Fibroblast of the aortic adventitia (primary cell): ENCODE results near the gene VPS18. TPM values are rescaled to one million over a fixed set of nuclear protein-coding genes. Genes with fewer than 3 reads are reported as not detected.

Experiments
- DNase-seq: peaks from one replicate; pipeline ENCODE4 v3.0.0-alpha.2; 2010; ENCODE audit warnings: low read depth
- H3K4me3 ChIP-seq: 2 replicates; pipeline ENCODE4 v1.5.1; 2011; ENCODE audit warnings: low read depth, mild to moderate bottlenecking, control low read depth, low read length, moderate library complexity
- CTCF ChIP-seq: IDR thresholded peaks from 2 replicates; pipeline ENCODE4 v1.5.1; 2011; ENCODE audit warnings: mild to moderate bottlenecking, low read length, control low read depth, inconsistent platforms; ENCODE audit not compliant: insufficient read depth
- total RNA-seq: library from RNA; depleted of rRNA; stranded (reverse); fragments of >200 nt; gene quantifications from 2 replicates; pipeline ENCODE4 v1.2.3, GENCODE V29; 2012; ENCODE audit warnings: low replicate concordance

Gene VPS18
- total RNA-seq, 1 donor: 32.2 TPM

- no peak overlapping the region for H3K4me3 ChIP-seq
- no peak for TF ChIP-seq CTCF
- no peak for DNase-seq
These were observed 24.6 kb downstream of the VPS18 start for GRCh38 chr15:40918799-40919392.

GRCh38 chr15:40921949-40922607 is 27.8 kb downstream of the VPS18 start:
- no peak for DNase-seq
- TF ChIP-seq CTCF: no peak
- H3K4me3 ChIP-seq: no peak overlapping the region

- no peak overlapping the region for H3K4me3 ChIP-seq
- DNase-seq: no peak
- TF ChIP-seq CTCF: no peak
These were observed 28.4 kb downstream of the VPS18 start for GRCh38 chr15:40922608-40923005.

- no peak overlapping the region for H3K4me3 ChIP-seq
- no peak for DNase-seq
- TF ChIP-seq CTCF: no peak
These were observed 29.3 kb downstream of the VPS18 start for GRCh38 chr15:40923551-40923950.

GRCh38 chr15:40925495-40925862 is 31.2 kb downstream of the VPS18 start:
- H3K4me3 ChIP-seq: no peak overlapping the region
- no peak for TF ChIP-seq CTCF
- DNase-seq: no peak

- TF ChIP-seq CTCF: no peak
- no peak for DNase-seq
- no peak overlapping the region for H3K4me3 ChIP-seq
These were observed 31.8 kb downstream of the VPS18 start for GRCh38 chr15:40925863-40926658.
